Activated B cell treated with CpG ODN at 0.5 μM for 24 hours (primary cell): ENCODE measurements around the gene KSR2. TPM values are rescaled to one million over a fixed set of nuclear protein-coding genes. Genes with fewer than 3 reads are reported as not detected.

Experiments
- ATAC-seq: fragments of 200-7000 bp; cut with Tn5 transposase; one replicate; pipeline ENCODE4 v1.10.0; 2021; ENCODE audit warnings: low read depth, mild to moderate bottlenecking, moderate library complexity
- CTCF ChIA-PET: fragments of 350-600 bp; sonication (Branson Sonifier 250); formaldehyde crosslinking; loops from one replicate; lab custom pipeline; 2021; ENCODE audit warnings: antibody characterized with exemption; lab: Charles Lee
- POLR2A ChIA-PET: fragments of 350-600 bp; sonication (Branson Sonifier 250); formaldehyde crosslinking; loops from one replicate; lab custom pipeline; 2021; ENCODE audit warnings: antibody characterized with exemption; lab: Charles Lee
- DNase-seq: peaks from one replicate; pipeline ENCODE4 v3.0.0; 2022
- H3K27ac Mint-ChIP-seq: one replicate; pipeline ENCODE4 v1.8.0; 2020; ENCODE audit warnings: mixed read lengths
- H3K27me3 Mint-ChIP-seq: one replicate; pipeline ENCODE4 v1.8.0; 2021; ENCODE audit warnings: mixed read lengths
- H3K36me3 Mint-ChIP-seq: one replicate; pipeline ENCODE4 v1.8.0; 2021; ENCODE audit warnings: low read depth, mixed read lengths
- H3K4me1 Mint-ChIP-seq: one replicate; pipeline ENCODE4 v1.8.0; 2021; ENCODE audit warnings: mixed read lengths
- H3K4me3 Mint-ChIP-seq: one replicate; pipeline ENCODE4 v1.8.0; 2020; ENCODE audit warnings: mild to moderate bottlenecking, mixed read lengths
- H3K9me3 Mint-ChIP-seq: one replicate; pipeline ENCODE4 v1.8.0; 2020; ENCODE audit warnings: mixed read lengths
- intact Hi-C: fragments of 100-400 bp; cut with micrococcal nuclease; formaldehyde crosslinking; loops from one replicate; pipeline ENCODE4 v1.15.1; 2024
- total RNA-seq: library from RNA; stranded (reverse); gene quantifications from 2 replicates; pipeline ENCODE4 v1.2.3, GENCODE V29; 2022
- TF ChIP-seq, protein P1 (sequence below): fragments of 200-600 bp; IDR thresholded peaks from one replicate; pipeline ENCODE4 v1.8.0; 2022; ENCODE audit warnings: antibody characterized with exemption, mild to moderate bottlenecking

KSR2 gene
- total RNA-seq, 1 donor from 2014 or later, result not detected

DNA sequence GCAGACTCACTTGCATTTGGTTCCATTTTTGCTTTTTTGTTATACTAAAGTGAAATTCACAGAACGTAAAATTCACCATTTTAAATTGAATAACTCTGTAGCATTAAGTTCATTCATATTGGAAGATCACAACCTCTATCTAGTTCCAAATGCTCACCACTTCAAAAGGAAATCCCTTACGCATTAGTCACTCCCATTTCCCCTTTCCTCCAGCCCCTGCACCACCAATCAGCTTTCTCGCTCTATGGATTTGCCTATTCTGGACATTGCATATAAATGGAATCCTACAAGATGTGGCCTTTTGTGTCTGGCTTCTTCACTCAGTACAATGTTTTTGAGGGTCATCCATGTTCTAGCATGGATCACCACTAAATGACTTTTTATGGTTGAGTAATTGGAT is 294.5 kb downstream of the KSR2 start:
- no peaks in the 10 kb centered on the region for H3K4me1 Mint-ChIP-seq
- TF ChIP-seq, protein P1, sequence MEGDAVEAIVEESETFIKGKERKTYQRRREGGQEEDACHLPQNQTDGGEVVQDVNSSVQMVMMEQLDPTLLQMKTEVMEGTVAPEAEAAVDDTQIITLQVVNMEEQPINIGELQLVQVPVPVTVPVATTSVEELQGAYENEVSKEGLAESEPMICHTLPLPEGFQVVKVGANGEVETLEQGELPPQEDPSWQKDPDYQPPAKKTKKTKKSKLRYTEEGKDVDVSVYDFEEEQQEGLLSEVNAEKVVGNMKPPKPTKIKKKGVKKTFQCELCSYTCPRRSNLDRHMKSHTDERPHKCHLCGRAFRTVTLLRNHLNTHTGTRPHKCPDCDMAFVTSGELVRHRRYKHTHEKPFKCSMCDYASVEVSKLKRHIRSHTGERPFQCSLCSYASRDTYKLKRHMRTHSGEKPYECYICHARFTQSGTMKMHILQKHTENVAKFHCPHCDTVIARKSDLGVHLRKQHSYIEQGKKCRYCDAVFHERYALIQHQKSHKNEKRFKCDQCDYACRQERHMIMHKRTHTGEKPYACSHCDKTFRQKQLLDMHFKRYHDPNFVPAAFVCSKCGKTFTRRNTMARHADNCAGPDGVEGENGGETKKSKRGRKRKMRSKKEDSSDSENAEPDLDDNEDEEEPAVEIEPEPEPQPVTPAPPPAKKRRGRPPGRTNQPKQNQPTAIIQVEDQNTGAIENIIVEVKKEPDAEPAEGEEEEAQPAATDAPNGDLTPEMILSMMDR, result no peak
- ChIA-PET POLR2A (no interaction called here), CTCF (no interaction called here)
- H3K9me3 Mint-ChIP-seq, result peaks cover 4% of the 10 kb centered on the region
- H3K27me3 Mint-ChIP-seq, result peaks cover 2% of the 10 kb centered on the region
- H3K27ac Mint-ChIP-seq, result no peak overlapping the region
- no peak overlapping the region for H3K4me3 Mint-ChIP-seq
- no peaks in the 10 kb centered on the region for H3K36me3 Mint-ChIP-seq
- ATAC-seq (no peak), DNase-seq (no peak)
- intact Hi-C loops, result no loop called here

DNA sequence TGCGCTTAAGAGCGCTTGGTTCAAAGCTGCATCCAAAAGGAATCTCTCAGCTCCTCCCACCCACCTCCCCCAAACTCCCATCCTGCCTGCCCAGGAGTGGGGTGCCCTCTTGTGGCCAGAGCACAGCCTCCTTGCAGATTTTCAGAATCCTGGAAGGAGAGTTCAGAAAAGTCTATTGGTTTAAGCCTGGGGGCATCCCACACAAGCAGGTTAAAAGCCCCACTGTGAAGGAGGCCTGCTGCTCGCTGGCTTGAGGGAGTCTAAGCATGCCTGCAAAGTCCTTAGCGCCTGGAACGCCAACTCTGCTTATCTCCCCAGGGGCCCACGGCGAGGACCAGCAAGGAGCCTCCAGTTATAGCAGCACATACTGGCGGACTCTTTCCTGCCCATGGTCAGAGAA is 297.1 kb downstream of the KSR2 start:
- no peaks in the 10 kb centered on the region for H3K36me3 Mint-ChIP-seq
- no peak overlapping the region for H3K4me3 Mint-ChIP-seq
- peaks cover 4% of the 10 kb centered on the region for H3K9me3 Mint-ChIP-seq
- intact Hi-C loops, result no loop called here
- peaks cover 5% of the 10 kb centered on the region for H3K27me3 Mint-ChIP-seq
- DNase-seq (no peak), ATAC-seq (no peak)
- ChIA-PET POLR2A (no interaction called here), CTCF (no interaction called here)
- no peak overlapping the region for H3K27ac Mint-ChIP-seq
- H3K4me1 Mint-ChIP-seq, result no peaks in the 10 kb centered on the region
- TF ChIP-seq, protein P1, result no peak

DNA sequence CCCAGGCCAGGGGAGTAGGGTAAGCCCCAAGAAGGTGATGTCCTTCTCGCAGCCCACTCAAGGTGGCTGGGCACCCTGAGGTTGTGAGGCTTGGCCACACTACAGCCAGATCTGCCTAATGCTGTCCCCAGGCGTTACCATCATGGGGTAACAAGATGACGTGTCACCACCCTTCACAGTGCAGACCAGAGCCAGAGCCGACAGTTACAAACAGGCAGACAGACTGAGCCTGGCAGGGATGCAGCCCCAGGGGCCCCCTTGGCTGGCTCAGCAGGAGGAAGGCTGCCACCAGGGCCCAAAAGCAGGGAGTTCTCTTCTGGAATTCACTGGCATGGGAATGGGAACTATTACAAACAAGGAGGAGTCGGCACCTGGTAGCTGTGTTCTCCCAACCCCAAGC is 304.6 kb downstream of the KSR2 start:
- CTCF ChIA-PET, result no interaction called here
- TF ChIP-seq, protein P1, result no peak
- H3K27ac Mint-ChIP-seq, result no peak overlapping the region

DNA sequence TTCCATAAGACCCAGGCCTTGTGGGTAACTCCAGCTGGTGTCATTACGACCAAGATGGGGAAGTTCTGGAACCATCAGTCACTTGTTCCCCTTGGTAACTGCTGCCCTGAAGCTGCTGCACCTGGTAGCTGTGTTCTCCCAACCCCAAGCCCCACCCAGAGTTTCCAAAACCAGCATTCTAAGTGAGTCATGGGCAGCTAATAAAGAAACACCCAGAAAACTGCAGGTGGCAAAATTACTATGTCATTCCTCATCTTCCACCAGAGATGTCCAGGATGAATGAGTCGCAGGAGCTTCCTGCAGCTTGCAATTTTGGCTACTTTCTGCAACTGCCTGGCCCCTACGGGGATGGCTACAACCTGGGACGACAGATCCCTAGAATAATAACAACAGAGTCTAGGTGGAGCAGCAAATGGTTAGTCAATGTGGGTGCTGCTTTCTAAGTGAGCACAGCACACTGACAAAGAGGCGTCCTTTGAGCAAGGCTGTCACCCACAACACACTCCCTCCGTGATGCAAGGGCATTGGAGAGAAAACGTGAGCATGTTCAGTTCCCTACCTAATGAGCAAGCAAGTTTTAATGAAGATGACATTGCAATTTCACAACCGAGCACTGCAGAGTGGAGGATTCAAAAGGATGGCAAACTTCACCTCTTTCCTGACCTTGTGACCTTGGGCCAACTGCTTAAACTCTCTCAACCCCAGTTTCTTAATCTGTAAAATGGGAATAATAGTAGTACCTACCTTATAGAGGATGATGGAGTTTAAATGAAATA is 306.0 kb downstream of the KSR2 start:
- no peaks in the 10 kb centered on the region for H3K4me1 Mint-ChIP-seq
- CTCF ChIA-PET, result no interaction called here
- POLR2A ChIA-PET, result no interaction called here
- DNase-seq, result no peak
- ATAC-seq, result no peak
- intact Hi-C loops, result no loop called here
- peaks cover 6% of the 10 kb centered on the region for H3K27me3 Mint-ChIP-seq
- H3K27ac Mint-ChIP-seq, result no peak overlapping the region
- H3K4me3 Mint-ChIP-seq, result no peak overlapping the region
- H3K36me3 Mint-ChIP-seq, result no peaks in the 10 kb centered on the region
- TF ChIP-seq, protein P1, result no peak
- H3K9me3 Mint-ChIP-seq, result no peaks in the 10 kb centered on the region

More for the DNA sequence above, 304.6 kb downstream of the KSR2 start:
- no peaks in the 10 kb centered on the region for H3K4me1 Mint-ChIP-seq
- DNase-seq, result no peak
- POLR2A ChIA-PET, result no interaction called here
- H3K9me3 Mint-ChIP-seq, result no peaks in the 10 kb centered on the region
- ATAC-seq, result no peak
- H3K27me3 Mint-ChIP-seq, result peaks cover 10% of the 10 kb centered on the region
- no peaks in the 10 kb centered on the region for H3K36me3 Mint-ChIP-seq
- intact Hi-C loops, result no loop called here
- H3K4me3 Mint-ChIP-seq, result no peak overlapping the region

DNA sequence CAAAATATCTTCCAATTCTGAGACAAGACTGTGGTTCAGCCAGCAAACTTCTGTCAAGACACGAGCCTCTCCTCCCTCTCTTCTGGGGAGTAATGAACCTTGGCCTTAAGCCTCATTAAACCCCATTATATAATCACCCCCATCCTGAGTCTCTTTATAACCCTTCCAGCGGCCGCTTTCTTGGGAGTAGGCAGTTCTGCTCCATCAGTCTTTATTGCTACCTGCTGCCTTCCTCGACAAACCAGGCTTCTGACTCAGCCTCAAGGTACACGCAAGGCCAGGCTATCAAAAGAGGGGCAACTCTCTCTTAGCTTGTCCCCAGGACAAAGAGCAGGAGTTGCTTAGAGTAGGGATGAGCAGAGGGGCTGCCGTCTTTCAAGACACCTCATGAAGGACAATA is 306.6 kb downstream of the KSR2 start:
- ATAC-seq, result no peak
- no peak for DNase-seq
- Mint-ChIP-seq H3K4me3 (no peak overlapping the region), H3K27ac (no peak overlapping the region), H3K27me3 (peaks cover 5% of the 10 kb centered on the region), H3K36me3 (no peaks in the 10 kb centered on the region), H3K9me3 (no peaks in the 10 kb centered on the region), H3K4me1 (no peaks in the 10 kb centered on the region)
- TF ChIP-seq, protein P1, result no peak
- ChIA-PET CTCF (no interaction called here), POLR2A (no interaction called here)
- intact Hi-C loops, result no loop called here
